GM12801 (cell line): ENCODE data around the gene DOCK3.

Experiments
- CTCF ChIP-seq: IDR thresholded peaks from one replicate; pipeline ENCODE4 v1.5.1; 2011; ENCODE audit warnings: control low read depth; ENCODE audit not compliant: insufficient read length; ENCODE audit errors: extremely low read depth

DOCK3 gene

GRCh38 chr3:51190827-51191226 lies 516.1 kb downstream of the DOCK3 start:
- no peak for TF ChIP-seq CTCF

GRCh38 chr3:51191768-51192167 lies 517.0 kb downstream of the DOCK3 start:
- TF ChIP-seq CTCF, result no peak

GRCh38 chr3:51198477-51198876 lies 523.8 kb downstream of the DOCK3 start:
- no peak for TF ChIP-seq CTCF

- TF ChIP-seq CTCF, result no peak
Observed at GRCh38 chr3:51216291-51216690, 541.6 kb downstream of the DOCK3 start.

GRCh38 chr3:51221959-51222358 lies 547.2 kb downstream of the DOCK3 start:
- no peak for TF ChIP-seq CTCF

GRCh38 chr3:51224283-51224682 lies 549.6 kb downstream of the DOCK3 start:
- TF ChIP-seq CTCF, result no peak

GRCh38 chr3:51224843-51225242 lies 550.1 kb downstream of the DOCK3 start:
- no peak for TF ChIP-seq CTCF

- TF ChIP-seq CTCF, result no peak
Observed at GRCh38 chr3:51242939-51243338, 568.2 kb downstream of the DOCK3 start.
